SJCRH30 (cell line): ENCODE data around the gene GABBR2. TPM values are rescaled to one million over a fixed set of nuclear protein-coding genes. Genes with fewer than 3 reads are reported as not detected.
"Not testable (repeated sequence)": the region's sequence is repeated elsewhere in the genome, so short reads cannot be mapped to it uniquely, and the experiment has no call there.

Experiments
- DNase-seq, 2 experiments: peaks; one replicate each; pipeline ENCODE4 v3.0.0-alpha.2; 2015 to 2020
- H3K27ac ChIP-seq: fragments of 250-450 bp; sonication (Bioruptor Pico); 2 replicates; pipeline ENCODE4 v1.5.1; 2020; ENCODE audit warnings: mild to moderate bottlenecking, moderate library complexity
- H3K27me3 ChIP-seq: fragments of 250-450 bp; sonication (Bioruptor Pico); 2 replicates; pipeline ENCODE4 v1.5.1; 2020; ENCODE audit warnings: mild to moderate bottlenecking, moderate library complexity
- H3K36me3 ChIP-seq: fragments of 250-450 bp; sonication (Bioruptor Pico); 2 replicates; pipeline ENCODE4 v1.5.1; 2020; ENCODE audit warnings: mild to moderate bottlenecking, moderate library complexity
- H3K4me1 ChIP-seq: fragments of 250-450 bp; sonication (Bioruptor Pico); 2 replicates; pipeline ENCODE4 v1.5.1; 2020; ENCODE audit warnings: mild to moderate bottlenecking, moderate library complexity
- H3K4me3 ChIP-seq: fragments of 250-450 bp; sonication (Bioruptor Pico); 2 replicates; pipeline ENCODE4 v1.5.1; 2020; ENCODE audit warnings: mild to moderate bottlenecking, moderate library complexity
- H3K9me3 ChIP-seq: fragments of 250-450 bp; sonication (Bioruptor Pico); replicated peaks from 2 replicates; pipeline ENCODE4 v1.5.1; 2020; ENCODE audit warnings: mild to moderate bottlenecking, moderate library complexity
- total RNA-seq: library from RNA; depleted of rRNA; stranded (reverse); fragments of >200 nt; shearing (Covaris generic); gene quantifications from 2 replicates; pipeline ENCODE4 v1.2.3, GENCODE V29; 2014

The GABBR2 gene
- total RNA-seq, 1 experiment from 2014 or later = not detected

- DNase-seq, H3K36me3 ChIP-seq, H3K9me3 ChIP-seq, H3K27ac ChIP-seq, H3K4me1 ChIP-seq, H3K4me3 ChIP-seq: not testable (repeated sequence)
- H3K27me3 ChIP-seq = peaks cover 36% of the 10 kb centered on the region
Observed at GRCh38 chr9:98283143-98283542, 425.6 kb downstream of the GABBR2 start.

GRCh38 chr9:98281281-98281680 is 427.5 kb downstream of the GABBR2 start:
- Histone ChIP-seq H3K27me3 (peaks cover 30% of the 10 kb centered on the region), H3K27ac (no peak overlapping the region), H3K9me3 (no peaks in the 10 kb centered on the region), H3K36me3 (no peaks in the 10 kb centered on the region), H3K4me3 (no peak overlapping the region), H3K4me1 (no peaks in the 10 kb centered on the region)
- no peak for DNase-seq

GRCh38 chr9:98280574-98280973 is 428.2 kb downstream of the GABBR2 start:
- Histone ChIP-seq H3K4me1 (no peaks in the 10 kb centered on the region), H3K27ac (no peak overlapping the region), H3K36me3 (no peaks in the 10 kb centered on the region), H3K9me3 (no peaks in the 10 kb centered on the region), H3K4me3 (no peak overlapping the region), H3K27me3 (peaks cover 23% of the 10 kb centered on the region)
- no peak for DNase-seq

- Histone ChIP-seq H3K27ac (no peak overlapping the region), H3K4me3 (no peak overlapping the region), H3K27me3 (peaks cover 21% of the 10 kb centered on the region), H3K4me1 (no peaks in the 10 kb centered on the region), H3K36me3 (no peaks in the 10 kb centered on the region), H3K9me3 (no peaks in the 10 kb centered on the region)
- DNase-seq = no peak
Observed at GRCh38 chr9:98280162-98280561, 428.6 kb downstream of the GABBR2 start.

GRCh38 chr9:98276907-98277469 is 431.7 kb downstream of the GABBR2 start:
- Histone ChIP-seq H3K27me3 (peaks cover 12% of the 10 kb centered on the region; the same call in 1 of the 2 replicates), H3K27ac (no peak overlapping the region), H3K9me3 (no peaks in the 10 kb centered on the region), H3K4me1 (no peaks in the 10 kb centered on the region), H3K4me3 (no peak overlapping the region), H3K36me3 (no peaks in the 10 kb centered on the region)
- no peak for DNase-seq

- DNase-seq = no peak
- Histone ChIP-seq H3K9me3 (no peaks in the 10 kb centered on the region), H3K4me1 (peaks cover 5% of the 10 kb centered on the region; the same call in 1 of the 2 replicates), H3K4me3 (no peak overlapping the region), H3K27me3 (no peaks in the 10 kb centered on the region), H3K36me3 (no peaks in the 10 kb centered on the region), H3K27ac (no peak overlapping the region)
Observed at GRCh38 chr9:98275159-98275558, 433.6 kb downstream of the GABBR2 start.

- Histone ChIP-seq H3K4me1 (peaks cover 9% of the 10 kb centered on the region), H3K4me3 (no peak overlapping the region), H3K27me3 (no peaks in the 10 kb centered on the region), H3K9me3 (no peaks in the 10 kb centered on the region), H3K27ac (no peak overlapping the region), H3K36me3 (no peaks in the 10 kb centered on the region)
- DNase-seq = no peak
Observed at GRCh38 chr9:98272083-98272482, 436.7 kb downstream of the GABBR2 start.

- DNase-seq = no peak
- Histone ChIP-seq H3K9me3 (no peaks in the 10 kb centered on the region), H3K27ac (no peak overlapping the region)
Observed at GRCh38 chr9:98271479-98271878, 437.3 kb downstream of the GABBR2 start.

GRCh38 chr9:98270284-98270683 is 438.5 kb downstream of the GABBR2 start:
- peak; percentile 72 to 73 for DNase-seq
- H3K4me1 ChIP-seq, H3K9me3 ChIP-seq, H3K27me3 ChIP-seq, H3K36me3 ChIP-seq: not testable (repeated sequence)
- Histone ChIP-seq H3K4me3 (peak overlapping the region; percentile 12; the same call in 1 of the 2 replicates), H3K27ac (peak overlapping the region; percentile 20; the same call in 1 of the 2 replicates)

More at GRCh38 chr9:98271479-98271878, 437.3 kb downstream of the GABBR2 start:
- Histone ChIP-seq H3K27me3 (no peaks in the 10 kb centered on the region), H3K4me3 (no peak overlapping the region), H3K36me3 (no peaks in the 10 kb centered on the region), H3K4me1 (peaks cover 9% of the 10 kb centered on the region)

- H3K4me3 ChIP-seq, DNase-seq, H3K9me3 ChIP-seq, H3K36me3 ChIP-seq, H3K27me3 ChIP-seq, H3K27ac ChIP-seq, H3K4me1 ChIP-seq: not testable (repeated sequence)
Observed at GRCh38 chr9:98269652-98270051, 439.1 kb downstream of the GABBR2 start.

GRCh38 chr9:98267556-98267955 is 441.2 kb downstream of the GABBR2 start:
- not testable (repeated sequence) for H3K27me3 ChIP-seq, H3K36me3 ChIP-seq, H3K4me3 ChIP-seq, H3K9me3 ChIP-seq, DNase-seq, H3K27ac ChIP-seq
- H3K4me1 ChIP-seq = peaks cover 18% of the 10 kb centered on the region

GRCh38 chr9:98264516-98264915 is 444.2 kb downstream of the GABBR2 start:
- H3K4me1 ChIP-seq = peaks cover 16% of the 10 kb centered on the region
- H3K4me3 ChIP-seq = no peak overlapping the region
- no peak for DNase-seq
- no peaks in the 10 kb centered on the region for H3K36me3 ChIP-seq
- H3K9me3 ChIP-seq = no peaks in the 10 kb centered on the region
- no peaks in the 10 kb centered on the region for H3K27me3 ChIP-seq
- no peak overlapping the region for H3K27ac ChIP-seq

- Histone ChIP-seq H3K9me3 (no peaks in the 10 kb centered on the region), H3K27me3 (no peaks in the 10 kb centered on the region), H3K4me1 (peaks cover 16% of the 10 kb centered on the region), H3K4me3 (no peak overlapping the region), H3K27ac (no peak overlapping the region), H3K36me3 (no peaks in the 10 kb centered on the region)
- DNase-seq = peak; percentile 86 to 90
Observed at GRCh38 chr9:98263482-98264357, 445.0 kb downstream of the GABBR2 start.

- H3K4me3 ChIP-seq = no peak overlapping the region
- H3K27me3 ChIP-seq = no peaks in the 10 kb centered on the region
- H3K36me3 ChIP-seq = no peaks in the 10 kb centered on the region
- H3K4me1 ChIP-seq = peaks cover 16% of the 10 kb centered on the region
- no peak for DNase-seq
- H3K27ac ChIP-seq = no peak overlapping the region
- no peaks in the 10 kb centered on the region for H3K9me3 ChIP-seq
Observed at GRCh38 chr9:98263080-98263479, 445.7 kb downstream of the GABBR2 start.

- no peaks in the 10 kb centered on the region for H3K27me3 ChIP-seq
- no peak for DNase-seq
- H3K36me3 ChIP-seq = no peaks in the 10 kb centered on the region
- no peaks in the 10 kb centered on the region for H3K9me3 ChIP-seq
- no peak overlapping the region for H3K4me3 ChIP-seq
- no peak overlapping the region for H3K27ac ChIP-seq
- H3K4me1 ChIP-seq = peaks cover 18% of the 10 kb centered on the region
Observed at GRCh38 chr9:98262056-98262455, 446.7 kb downstream of the GABBR2 start.
